ENCODE data around the gene PRSS23.
"Not testable (repeated sequence)": the region's sequence is repeated elsewhere in the genome, so short reads cannot be mapped to it uniquely, and the experiment has no call there.

Gene PRSS23, protein sequence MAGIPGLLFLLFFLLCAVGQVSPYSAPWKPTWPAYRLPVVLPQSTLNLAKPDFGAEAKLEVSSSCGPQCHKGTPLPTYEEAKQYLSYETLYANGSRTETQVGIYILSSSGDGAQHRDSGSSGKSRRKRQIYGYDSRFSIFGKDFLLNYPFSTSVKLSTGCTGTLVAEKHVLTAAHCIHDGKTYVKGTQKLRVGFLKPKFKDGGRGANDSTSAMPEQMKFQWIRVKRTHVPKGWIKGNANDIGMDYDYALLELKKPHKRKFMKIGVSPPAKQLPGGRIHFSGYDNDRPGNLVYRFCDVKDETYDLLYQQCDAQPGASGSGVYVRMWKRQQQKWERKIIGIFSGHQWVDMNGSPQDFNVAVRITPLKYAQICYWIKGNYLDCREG

DNA sequence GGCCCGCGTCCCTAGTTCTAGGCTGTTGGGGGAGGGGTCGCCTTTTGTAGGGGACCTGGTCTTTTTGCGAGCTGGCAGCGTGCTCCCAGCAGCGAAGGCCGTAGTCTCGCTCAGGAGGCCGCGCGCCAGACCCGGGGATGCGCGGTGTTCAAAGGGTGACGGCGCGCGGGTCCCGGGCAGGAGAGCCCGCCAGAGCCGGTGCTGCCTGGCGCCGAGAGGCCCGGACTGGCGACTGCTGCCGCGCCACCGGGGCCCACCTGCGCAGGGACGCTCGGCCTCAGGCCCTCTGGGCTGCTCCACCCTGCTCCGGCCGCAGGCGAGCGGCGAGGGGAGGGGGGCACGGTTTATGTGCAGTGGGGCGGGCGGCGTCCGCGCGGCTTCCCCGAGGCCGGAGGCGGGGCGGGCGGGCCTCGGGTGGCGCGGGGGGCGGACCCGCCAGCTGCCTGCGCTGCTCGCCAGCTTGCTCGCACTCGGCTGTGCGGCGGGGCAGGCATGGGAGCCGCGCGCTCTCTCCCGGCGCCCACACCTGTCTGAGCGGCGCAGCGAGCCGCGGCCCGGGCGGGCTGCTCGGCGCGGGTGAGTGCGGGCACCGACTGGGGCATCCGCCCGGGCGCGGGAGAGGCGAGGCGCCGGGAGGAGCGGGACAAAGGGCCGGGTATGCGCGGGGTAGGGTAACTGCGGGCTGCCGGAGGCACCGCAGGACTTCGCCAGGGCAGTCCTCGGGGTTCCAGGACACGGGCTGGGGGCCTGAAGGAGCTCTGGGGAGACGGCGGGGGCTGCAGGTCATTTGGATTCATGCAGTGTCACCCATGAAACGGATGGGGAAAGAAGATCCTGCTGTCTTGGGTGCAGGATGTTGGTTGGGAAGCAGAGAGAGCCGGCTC lies at the start of gene PRSS23:
TSS of gene PRSS23 (plus strand) at position 467 of the 884 bp plus-strand sequence. CDS start 7,102 bp downstream, outside the sequence.
- DNase-seq (ENCODE audit: low spot score): no peak

DNA sequence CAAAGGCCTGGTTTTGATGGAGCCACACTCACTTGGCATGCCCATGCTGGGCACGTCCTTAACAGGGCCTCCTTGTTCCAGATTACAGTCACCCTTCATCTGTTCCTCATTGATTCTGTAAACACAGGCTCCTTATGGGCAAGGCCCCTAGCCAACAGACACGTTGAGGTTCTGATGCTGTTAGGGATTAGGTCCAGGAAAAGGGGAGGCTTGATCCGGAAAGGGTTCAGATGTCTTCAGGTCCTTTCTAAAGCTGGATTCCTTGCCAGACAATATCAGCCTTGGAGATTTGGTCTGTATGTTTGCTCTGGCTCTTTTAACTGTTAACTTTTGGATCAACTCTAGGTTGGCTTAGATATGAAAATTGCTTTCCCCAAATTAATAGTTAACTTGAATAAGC lies 46.9 kb upstream of the PRSS23 start:
- no peak for DNase-seq (ENCODE audit: low spot score)

DNA sequence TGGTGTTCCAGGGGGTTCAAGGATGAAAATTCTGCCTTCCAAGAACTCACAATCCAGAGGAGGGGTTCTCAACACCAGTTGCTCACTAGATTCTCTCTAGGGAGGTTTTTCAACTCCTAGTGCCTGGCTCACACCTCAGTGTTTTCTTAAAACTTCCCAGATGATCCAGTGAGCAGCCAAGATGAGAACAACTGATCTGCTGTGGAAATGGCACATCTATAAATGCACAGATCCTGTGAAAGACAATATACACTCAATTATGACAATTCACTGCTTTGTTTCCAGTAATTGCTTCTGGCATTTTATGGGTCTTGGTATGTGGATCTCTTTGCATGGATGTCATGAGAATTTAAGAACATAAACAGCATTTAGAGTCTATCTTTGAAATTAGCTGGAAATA lies 45.2 kb upstream of the PRSS23 start:
- peak; percentile 68 for DNase-seq (ENCODE audit: low spot score)

DNA sequence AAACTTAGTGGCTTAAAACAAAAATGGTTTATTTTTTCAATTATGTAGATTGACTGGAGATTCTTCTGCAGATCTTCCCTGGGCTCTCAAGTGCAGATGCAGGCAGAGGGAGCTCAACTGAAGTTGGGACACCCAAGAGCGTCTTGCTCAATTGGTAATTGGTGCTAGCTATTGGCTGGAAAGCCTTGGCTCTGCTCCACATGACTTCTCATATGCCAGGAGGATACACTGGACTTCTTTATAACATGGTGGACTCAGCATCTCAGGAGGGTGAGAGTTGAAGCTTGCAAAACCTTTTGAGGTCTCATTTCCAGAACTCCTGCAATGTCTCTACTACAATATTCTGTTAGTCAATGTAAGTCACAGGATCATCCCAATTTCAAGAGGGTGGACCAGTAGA lies 42.2 kb upstream of the PRSS23 start:
- no peak for DNase-seq (ENCODE audit: low spot score)

DNA sequence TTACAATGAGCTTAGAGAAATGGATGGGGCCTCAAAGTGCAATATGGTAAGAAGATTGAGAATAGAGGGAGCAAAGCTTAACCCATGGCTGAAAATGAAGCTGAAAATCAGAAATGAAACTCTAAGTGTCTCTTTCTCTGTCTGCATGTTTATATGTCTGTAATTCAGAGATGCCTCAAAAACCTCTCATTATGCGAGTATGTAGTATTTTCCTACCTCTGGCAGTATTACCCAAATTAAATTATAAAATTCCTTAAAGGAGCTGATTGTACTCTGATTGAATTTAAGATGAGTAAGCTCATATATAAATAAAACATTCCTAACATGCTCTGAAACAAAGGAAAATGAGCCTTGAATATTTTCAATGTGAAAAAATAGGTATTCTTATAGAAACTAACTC lies 39.8 kb upstream of the PRSS23 start:
- no peak for DNase-seq (ENCODE audit: low spot score)

DNA sequence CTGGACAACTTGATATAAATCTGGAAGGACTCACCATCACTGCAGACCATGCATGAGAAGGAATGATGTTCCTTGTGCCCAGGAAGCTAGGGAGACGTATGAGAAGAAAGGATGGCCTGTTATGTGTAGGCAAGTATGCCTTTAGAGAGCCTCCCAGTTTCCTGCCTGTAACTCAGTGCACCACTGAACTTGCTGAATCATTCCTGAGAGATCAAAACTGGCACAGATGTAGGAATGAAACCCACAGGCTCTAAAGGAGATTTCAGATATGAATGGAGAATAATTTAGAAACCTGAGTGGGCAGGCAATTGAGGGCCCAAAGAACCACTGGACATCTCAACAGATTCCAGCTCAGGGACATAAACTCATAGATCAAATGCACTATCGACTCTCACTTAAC lies 38.4 kb upstream of the PRSS23 start:
- DNase-seq (ENCODE audit: low spot score): peak; percentile 77

DNA sequence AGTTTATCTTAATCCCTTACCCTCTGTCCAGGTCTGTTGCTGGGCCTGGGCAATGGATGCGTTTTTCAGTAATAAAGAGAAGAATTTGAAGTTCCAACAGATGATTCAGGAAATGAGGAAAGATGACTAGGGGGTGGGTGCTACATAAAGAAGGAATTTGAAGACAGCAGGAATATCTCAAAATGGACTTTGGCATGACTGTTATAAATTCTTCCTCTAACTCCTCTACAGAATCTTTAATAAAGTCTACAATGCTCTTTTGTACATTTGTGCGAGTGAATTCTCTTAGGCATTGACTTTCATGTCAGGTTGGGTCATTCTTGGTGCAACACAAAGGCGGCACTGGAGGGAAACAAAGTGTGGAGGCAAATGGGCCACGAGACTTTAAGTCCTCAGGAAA lies 35.1 kb upstream of the PRSS23 start:
- peak; percentile 51 for DNase-seq (ENCODE audit: low spot score)

DNA sequence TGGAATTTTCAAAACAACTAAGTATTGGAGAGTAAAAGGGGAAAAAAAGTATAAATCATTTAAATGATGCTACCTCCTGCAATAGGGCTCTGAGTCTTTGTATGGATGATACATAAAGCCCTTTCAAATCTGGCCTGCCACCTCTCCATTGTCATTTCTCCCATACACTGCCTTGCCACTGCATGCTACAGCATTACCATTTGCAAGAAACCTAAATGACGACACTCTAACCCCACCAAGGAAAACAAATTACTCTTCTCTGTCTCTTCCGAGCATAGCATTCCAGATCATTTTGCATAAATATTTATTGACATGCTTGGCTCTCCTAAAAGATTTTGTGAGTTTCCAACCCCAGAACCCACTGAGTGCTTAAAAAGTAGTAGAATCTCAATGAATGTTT lies 34.5 kb upstream of the PRSS23 start:
- DNase-seq (ENCODE audit: low spot score): no peak

DNA sequence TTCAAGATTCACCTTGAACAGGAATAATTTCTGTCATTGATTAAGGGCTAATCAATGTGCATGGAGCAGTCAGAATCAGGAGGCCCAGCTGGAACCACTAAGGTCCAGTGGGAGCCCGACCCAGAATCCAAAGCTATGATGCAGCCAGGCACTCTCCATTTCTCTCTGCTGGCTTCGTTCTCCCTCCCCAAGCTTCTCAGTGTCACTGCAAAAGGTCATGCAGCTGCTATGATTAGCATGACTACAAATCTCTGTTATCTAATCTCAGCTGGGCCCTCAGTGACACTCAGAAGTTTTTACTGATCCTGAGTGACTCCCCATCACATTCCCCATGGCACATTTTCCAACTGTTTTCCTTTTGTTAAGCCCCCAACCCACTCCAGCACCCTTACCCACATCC lies 31.1 kb upstream of the PRSS23 start:
- DNase-seq (ENCODE audit: low spot score): no peak

DNA sequence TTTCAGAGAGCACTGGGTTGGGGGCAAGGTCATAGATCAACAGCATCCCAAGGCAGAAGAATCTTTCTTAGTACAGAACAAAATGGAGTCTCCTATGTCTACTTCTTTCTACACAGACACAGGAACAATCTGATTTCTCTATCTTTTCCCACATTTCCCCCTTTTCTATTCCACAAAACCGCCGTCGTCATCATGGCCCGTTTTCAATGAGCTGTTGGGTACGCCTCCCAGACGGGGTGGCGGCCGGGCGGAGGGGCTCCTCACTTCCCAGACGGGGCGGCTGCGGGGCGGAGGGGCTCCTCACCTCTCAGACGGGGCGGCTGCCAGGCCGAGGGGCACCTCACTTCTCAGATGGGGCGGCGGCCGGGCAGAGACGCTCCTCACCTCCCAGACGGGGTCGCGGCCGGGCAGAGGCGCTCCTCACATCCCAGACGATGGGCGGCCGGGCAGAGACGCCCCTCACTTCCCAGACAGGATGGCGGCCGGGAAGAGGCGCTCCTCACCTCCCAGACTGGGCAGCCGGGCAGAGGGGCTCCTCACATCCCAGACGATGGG lies 29.8 kb upstream of the PRSS23 start:
- not testable (repeated sequence) for DNase-seq (ENCODE audit: low spot score)

DNA sequence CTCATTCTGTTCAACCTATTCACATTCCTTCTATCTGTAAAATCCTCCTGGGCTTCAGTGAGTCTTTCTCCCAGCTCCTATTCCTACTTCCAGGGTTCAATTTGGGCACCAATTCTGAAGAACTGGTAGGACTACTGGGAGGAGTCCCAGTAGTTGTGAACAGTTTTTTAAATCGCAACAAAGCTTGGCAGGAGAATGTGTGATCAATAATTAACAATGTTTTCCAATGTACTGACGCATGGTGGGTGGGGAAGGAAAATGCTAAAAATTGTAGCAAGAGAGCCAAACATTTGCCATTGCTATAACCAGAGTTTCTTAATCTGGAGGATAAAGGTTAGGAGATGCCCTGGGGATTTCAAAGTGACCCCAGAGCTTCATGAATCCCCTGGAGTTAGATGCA lies 27.3 kb upstream of the PRSS23 start:
- no peak for DNase-seq (ENCODE audit: low spot score)

DNA sequence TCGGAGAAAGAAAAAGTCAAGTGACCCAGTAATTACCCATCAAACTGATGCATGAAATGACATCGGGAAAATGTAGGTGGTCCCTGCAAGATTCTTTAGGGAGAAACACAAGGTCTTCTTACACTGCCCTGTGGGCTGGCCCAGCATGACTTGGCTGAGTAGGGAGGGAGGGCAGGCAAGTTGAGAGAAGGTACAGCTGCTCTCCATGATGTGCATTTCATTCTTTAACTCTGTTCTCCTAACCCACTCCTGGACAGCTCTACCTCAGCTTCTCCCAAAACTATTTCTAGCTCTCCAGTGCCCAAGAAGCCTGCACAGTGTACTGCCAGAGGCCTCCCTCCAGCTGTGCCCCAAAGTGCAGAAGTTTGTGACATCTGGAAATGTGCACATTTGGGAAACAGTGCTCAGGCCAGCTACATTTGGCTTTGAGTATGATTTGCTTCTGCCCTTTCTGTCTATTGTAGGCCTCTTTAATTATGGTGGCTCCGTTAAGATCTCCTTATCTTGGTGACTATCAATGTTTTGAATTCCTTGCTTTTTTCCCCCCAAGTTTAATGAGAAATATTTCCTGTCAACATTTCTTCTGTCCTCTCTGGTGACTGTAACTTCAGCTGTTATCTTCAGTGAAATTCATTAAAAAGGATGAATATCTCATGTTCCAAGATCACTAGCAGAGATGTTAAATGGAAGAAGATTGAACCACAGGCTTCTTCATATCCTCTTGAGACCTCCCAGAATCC lies 26.7 kb upstream of the PRSS23 start:
- DNase-seq (ENCODE audit: low spot score): no peak

DNA sequence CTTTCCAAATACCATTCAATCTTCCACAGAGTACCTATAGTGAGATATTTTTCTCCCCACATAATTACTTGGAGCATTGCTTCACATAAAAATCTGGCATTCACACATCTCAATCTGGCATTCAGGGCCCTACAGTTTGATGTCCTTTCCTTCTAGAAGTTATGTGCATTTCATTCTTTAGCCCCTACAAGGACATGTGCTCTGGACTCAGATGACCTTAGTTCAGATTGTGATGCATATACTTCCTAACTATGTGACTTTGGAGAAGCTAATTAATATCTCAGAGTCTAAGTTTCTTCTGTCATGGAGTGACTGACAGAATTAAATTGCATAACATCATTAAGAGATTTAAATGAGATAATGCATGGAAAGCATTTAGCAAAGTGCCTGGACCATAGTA lies 25.9 kb upstream of the PRSS23 start:
- no peak for DNase-seq (ENCODE audit: low spot score)

DNA sequence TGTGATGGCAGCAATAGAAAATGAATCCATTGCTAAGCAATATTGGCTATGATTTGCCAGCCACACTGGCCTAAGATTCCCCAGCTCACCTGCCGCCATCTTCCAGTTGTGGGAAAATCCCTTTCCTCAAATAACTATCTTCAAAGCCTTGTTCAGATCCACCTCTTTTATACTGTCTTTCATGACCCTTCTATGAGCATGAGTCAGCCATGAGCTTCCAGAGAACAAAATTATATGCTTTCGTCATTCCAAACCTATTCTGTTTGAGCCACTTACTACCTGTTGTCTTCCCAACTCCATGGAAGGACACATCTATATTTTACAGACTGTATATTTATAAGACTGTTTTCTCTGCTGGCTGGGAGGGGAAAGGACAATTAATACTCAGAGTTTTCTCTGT lies 25.0 kb upstream of the PRSS23 start:
- DNase-seq (ENCODE audit: low spot score): no peak

DNA sequence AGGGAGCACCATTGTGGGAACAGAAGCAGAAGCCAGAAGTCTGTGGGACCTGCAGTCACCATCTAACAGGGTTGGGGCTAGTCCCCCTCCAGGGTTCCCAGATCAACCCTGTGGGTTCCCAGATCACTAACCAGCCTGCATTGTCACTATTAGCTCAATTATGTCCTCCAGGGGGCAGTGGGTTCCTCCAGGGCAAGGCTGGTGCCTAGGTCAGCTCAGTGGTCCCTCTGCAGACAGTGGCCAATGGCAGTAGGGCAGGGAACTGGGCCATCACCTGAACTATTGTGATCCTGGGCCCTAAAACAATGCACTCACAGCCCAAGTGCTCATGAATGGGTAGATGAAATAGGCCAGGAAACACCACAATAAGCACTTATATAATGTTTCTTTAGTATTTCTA lies 18.8 kb upstream of the PRSS23 start:
- DNase-seq (ENCODE audit: low spot score): no peak

DNA sequence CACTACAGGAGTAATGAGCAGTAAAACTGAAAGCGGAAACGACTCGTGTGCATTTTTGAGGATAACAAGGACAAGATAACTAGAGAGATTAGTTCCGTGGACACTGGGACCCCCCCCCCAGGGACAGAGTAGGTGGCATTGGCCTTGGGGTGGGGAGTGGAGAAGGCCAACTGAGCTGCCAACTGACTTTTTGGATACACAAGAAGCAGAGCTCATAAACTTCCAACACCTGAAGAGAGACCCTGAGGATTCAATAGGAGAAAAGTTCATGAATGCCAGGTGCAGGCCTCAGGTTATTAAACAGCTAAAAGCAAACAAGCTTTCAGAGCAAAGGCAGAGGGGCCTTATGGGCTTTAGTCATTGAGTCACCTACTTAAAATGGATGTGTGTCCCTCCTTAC lies 17.6 kb upstream of the PRSS23 start:
- no peak for DNase-seq (ENCODE audit: low spot score)

DNA sequence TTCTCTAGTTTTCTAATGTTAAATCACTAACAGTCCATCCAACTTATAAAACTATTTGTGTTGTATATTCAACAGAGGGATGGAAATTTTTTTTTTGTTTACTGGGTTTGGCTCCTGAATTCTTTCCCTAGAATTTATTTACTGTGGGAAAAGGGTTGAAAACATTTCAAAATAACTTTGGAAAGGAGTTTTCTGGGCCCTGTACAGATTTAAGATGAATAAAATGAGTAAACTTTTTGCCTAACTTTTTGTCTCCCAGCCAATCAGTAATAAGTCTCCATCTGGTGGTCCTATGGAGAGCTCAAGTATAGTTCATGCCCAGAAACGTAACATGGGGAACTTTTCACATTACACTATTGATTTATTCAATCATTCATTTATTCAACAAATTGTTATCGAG lies 16.7 kb upstream of the PRSS23 start:
- DNase-seq (ENCODE audit: low spot score): no peak

DNA sequence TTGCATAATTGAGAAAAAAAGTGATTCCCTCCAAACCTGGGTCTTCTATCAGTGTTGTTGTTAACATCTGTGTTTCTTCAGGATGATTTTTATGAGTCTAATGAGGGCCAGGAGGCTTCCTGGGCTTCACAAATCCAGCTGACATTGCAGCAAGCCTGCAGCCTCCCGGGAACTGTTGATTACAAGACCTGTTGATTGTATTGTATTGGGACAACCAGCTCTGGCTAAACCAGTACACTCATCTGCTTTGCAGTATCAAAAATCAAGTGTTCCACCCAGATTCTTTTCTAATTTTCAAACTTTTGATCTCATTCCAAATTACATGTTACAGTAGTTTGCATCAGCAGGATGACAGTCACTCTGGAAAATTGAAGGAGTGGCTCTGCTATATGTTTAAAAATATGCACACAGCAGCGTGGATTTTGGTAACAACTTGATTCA lies 16.1 kb upstream of the PRSS23 start:
- no peak for DNase-seq (ENCODE audit: low spot score)

DNA sequence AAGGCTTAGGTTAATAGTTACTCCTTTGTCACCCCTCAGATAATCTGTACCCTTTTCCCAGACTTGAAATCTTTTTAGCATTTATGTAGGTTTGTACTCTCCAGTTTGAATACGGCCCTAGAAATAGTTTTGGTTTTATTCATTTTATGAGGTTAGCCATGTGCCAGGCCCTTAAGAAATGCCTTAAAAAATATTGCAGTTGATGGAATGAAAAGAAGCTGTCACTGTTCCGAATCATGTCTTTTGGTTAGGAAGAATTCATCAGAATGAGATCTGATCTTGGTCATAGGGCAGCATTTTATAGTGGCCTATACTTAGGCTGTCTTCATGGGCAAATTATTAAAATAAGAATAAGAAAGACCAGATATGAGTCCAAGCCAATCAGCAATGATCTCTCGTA lies 14.8 kb upstream of the PRSS23 start:
- DNase-seq (ENCODE audit: low spot score): no peak

DNA sequence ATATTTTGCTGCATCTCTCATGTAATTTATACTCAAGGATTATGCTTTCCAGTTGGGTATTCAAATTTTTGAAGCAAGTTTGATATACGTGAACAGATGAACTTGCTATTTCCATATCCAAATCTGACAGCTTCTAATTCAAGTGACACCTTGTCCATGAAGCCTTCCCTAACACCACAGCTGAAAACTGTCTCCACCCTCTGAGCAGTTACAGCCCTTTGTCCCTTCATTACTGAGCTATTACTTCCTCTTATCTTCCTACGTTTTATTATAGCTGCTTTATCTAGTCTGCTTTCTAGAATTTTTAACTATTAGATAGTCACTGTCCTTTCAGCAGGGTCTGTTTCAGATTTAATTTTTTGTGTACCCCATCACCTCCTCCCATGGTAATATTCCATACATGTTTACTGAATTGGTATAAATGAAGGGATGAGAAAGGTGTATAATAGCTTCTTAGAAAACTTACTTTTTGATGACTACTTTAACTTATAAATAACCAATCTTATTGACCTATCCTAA lies 13.3 kb upstream of the PRSS23 start:
- no peak for DNase-seq (ENCODE audit: low spot score)

DNA sequence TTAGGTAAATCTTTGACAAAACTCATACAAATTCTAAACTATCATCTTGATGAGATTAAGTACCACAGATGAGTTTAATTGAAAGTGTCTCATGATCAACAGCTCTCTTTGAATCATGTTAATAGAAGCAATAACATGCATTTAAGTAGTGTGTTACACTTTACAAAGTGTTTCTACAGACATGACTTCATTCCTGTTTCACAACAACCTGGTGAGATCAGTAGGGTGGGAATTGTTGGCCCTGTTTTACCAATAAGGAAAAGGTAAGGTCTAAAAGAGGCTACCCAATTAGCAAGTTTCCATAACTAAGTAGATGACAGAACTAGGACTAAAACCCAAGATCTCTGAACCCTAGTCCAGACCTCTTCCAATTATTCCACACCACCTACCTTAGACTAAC lies 12.7 kb upstream of the PRSS23 start:
- DNase-seq (ENCODE audit: low spot score): no peak

DNA sequence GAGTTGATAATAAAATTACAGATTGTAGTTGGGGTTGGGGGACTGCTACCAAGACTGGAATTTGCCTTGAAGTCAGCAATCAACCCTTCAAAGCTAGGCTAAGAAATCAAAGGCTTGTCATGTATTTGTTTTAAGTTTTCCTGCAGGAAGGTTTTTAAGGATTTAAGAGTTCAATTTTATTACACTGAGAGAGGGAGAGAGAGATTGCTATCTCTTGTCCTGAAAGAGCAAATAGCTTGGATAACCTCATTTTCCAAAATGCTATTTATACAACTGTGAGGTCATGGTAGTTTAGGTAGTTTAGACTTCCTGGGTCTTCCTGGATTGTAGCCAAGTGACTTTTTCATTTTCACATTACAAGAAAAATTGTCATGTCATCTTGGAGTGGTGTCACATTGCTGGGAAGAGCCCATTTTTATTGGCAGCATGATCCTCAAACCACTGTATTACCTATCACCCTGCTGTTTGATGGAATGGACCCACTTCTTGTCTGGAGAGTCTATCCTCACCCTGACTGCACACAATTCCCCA lies 10.1 kb upstream of the PRSS23 start:
- DNase-seq (ENCODE audit: low spot score): no peak

Data from COLO829 (cell line).